HepG2 (cell line): ENCODE data around the gene PNPLA2. TPM values are rescaled to one million over a fixed set of nuclear protein-coding genes. Genes with fewer than 3 reads are reported as not detected.

Experiments used
- AGO1 ChIP-seq: fragments of 200-400 bp; formaldehyde crosslinking; IDR thresholded peaks from 2 replicates; pipeline ENCODE4 v1.6.1; 2017; ENCODE audit warnings: mild to moderate bottlenecking, low read depth, low read length, moderate library complexity; ENCODE audit not compliant: poor library complexity, severe bottlenecking
- ARNT2 ChIP-seq: sonication (generic); formaldehyde crosslinking; IDR thresholded peaks from 2 replicates; pipeline ENCODE4 v1.8.0; 2022; ENCODE audit warnings: mild to moderate bottlenecking, low read depth, missing genetic modification reagents, moderate library complexity
- BRCA1 ChIP-seq: sonication (generic); formaldehyde crosslinking; IDR thresholded peaks from 2 replicates; pipeline ENCODE4 v1.4.0; 2020; ENCODE audit warnings: missing genetic modification reagents
- FOSL1 ChIP-seq: sonication (generic); formaldehyde crosslinking; IDR thresholded peaks from 2 replicates; pipeline ENCODE4 v1.9.0; 2021; ENCODE audit warnings: missing genetic modification reagents, borderline replicate concordance
- HMGXB4 ChIP-seq, 2 experiments: sonication (generic) in 1 of 2; formaldehyde crosslinking in 1 of 2; IDR thresholded peaks; 2 replicates each; pipeline versions ENCODE4 v1.4.0 to v1.6.1; 2018 to 2020; ENCODE audit warnings: missing genetic modification reagents in 2 of 2, borderline replicate concordance in 1 of 2, low read depth in 1 of 2, mild to moderate bottlenecking in 1 of 2, missing biosample characterization in 1 of 2
- KMT2B ChIP-seq: IDR thresholded peaks from 2 replicates; pipeline ENCODE4 v1.6.1; 2016; ENCODE audit warnings: missing genetic modification reagents, missing compliant biosample characterization
- MAZ ChIP-seq, 2 experiments: sonication (generic) in 1 of 2; formaldehyde crosslinking in 1 of 2; IDR thresholded peaks; 2 replicates each; pipeline versions ENCODE4 v1.5.0 to v1.6.1; 2012 to 2020; ENCODE audit warnings: low read depth in 2 of 2, mild to moderate bottlenecking in 2 of 2, borderline replicate concordance in 1 of 2, improper control_type of control experiment in 1 of 2, low read length in 1 of 2, missing genetic modification reagents in 1 of 2, moderate library complexity in 1 of 2
- PHF21A ChIP-seq: sonication (generic); formaldehyde crosslinking; IDR thresholded peaks from 2 replicates; pipeline ENCODE4 v1.5.0; 2020; ENCODE audit warnings: mild to moderate bottlenecking, missing genetic modification reagents
- PPARG ChIP-seq: conservative IDR thresholded peaks from 2 replicates; pipeline ENCODE4 v1.6.1; 2016; ENCODE audit warnings: missing biosample characterization, missing genetic modification reagents
- RFX3 ChIP-seq: IDR thresholded peaks from 2 replicates; pipeline ENCODE4 v1.6.1; 2016; ENCODE audit warnings: missing biosample characterization, missing genetic modification reagents
- ZNF264 ChIP-seq: sonication (generic); formaldehyde crosslinking; IDR thresholded peaks from 2 replicates; pipeline ENCODE4 v1.4.0; 2020; ENCODE audit warnings: missing genetic modification reagents
- ZSCAN5A ChIP-seq: sonication (generic); formaldehyde crosslinking; IDR thresholded peaks from 2 replicates; pipeline ENCODE4 v1.8.0; 2022; ENCODE audit warnings: mild to moderate bottlenecking, missing genetic modification reagents, borderline replicate concordance
- polyA plus RNA-seq, 8 experiments: library from polyadenylated mRNA; depleted of rRNA in 3 of 8; stranded (reverse) in 7 of 8; unstranded in 1 of 8; fragments of >200 nt; fragmentation: Illumina TruSeq in 4 of 8; extraction: Trizol in 4 of 8; gene quantifications; 2 replicates each; pipeline versions ENCODE4 v1.2.1 to v1.2.3, GENCODE V29; 2011 to 2016; ENCODE audit warnings: low read depth in 4 of 8, missing spikeins in 1 of 8, mixed read lengths in 1 of 8; ENCODE audit not compliant: insufficient read depth in 1 of 8
- total RNA-seq, 5 experiments: library from RNA; depleted of rRNA; stranded (reverse); fragments of >200 nt; fragmentation: Illumina TruSeq; extraction: Trizol; gene quantifications; 2 replicates each; pipeline ENCODE4 v1.2.3, GENCODE V29; 2016; ENCODE audit warnings: low read depth in 1 of 5
- TF ChIP-seq, protein P1 (sequence below): sonication (generic); formaldehyde crosslinking; conservative IDR thresholded peaks from 2 replicates; pipeline ENCODE4 v1.8.0; 2022; ENCODE audit warnings: mild to moderate bottlenecking, moderate library complexity, missing genetic modification reagents
- TF ChIP-seq, protein P2 (sequence below): sonication (generic); formaldehyde crosslinking; IDR thresholded peaks from 2 replicates; pipeline ENCODE4 v1.4.0; 2020; ENCODE audit warnings: mild to moderate bottlenecking, missing genetic modification reagents

PNPLA2 gene
- total and polyA plus RNA-seq, 2 of the 13 experiments (the other 11 are each of a cell fraction or from before 2014, with no cell fraction given), result 10.5 to 43.2 TPM

GRCh38 chr11:808427-809286 lies 10.1 kb upstream of the PNPLA2 start (continued):
- TF ChIP-seq ZNF264 (CRISPR knock-in tag), result 0 out of 2 replicates have a peak, but pooled peaks have one; percentile 13
- TF ChIP-seq HMGXB4 (CRISPR knock-in tag; IDR thresholded peaks at IDR 0.05; ENCODE audit: borderline replicate concordance in 1 of 2, low read depth in 1 of 2), result no peak
- no peak for TF ChIP-seq RFX3
- no peak for TF ChIP-seq FOSL1 (CRISPR knock-in tag)
- TF ChIP-seq, protein P1, sequence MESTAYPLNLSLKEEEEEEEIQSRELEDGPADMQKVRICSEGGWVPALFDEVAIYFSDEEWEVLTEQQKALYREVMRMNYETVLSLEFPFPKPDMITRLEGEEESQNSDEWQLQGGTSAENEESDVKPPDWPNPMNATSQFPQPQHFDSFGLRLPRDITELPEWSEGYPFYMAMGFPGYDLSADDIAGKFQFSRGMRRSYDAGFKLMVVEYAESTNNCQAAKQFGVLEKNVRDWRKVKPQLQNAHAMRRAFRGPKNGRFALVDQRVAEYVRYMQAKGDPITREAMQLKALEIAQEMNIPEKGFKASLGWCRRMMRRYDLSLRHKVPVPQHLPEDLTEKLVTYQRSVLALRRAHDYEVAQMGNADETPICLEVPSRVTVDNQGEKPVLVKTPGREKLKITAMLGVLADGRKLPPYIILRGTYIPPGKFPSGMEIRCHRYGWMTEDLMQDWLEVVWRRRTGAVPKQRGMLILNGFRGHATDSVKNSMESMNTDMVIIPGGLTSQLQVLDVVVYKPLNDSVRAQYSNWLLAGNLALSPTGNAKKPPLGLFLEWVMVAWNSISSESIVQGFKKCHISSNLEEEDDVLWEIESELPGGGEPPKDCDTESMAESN (CRISPR knock-in tag), result no peak
- TF ChIP-seq BRCA1, result 0 out of 2 replicates have a peak, but pooled peaks have one; percentile 20
- TF ChIP-seq KMT2B (CRISPR knock-in tag), result no peak
- TF ChIP-seq, protein P2, sequence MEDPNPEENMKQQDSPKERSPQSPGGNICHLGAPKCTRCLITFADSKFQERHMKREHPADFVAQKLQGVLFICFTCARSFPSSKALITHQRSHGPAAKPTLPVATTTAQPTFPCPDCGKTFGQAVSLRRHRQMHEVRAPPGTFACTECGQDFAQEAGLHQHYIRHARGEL (CRISPR knock-in tag), result no peak
- TF ChIP-seq MAZ (IDR thresholded peaks at IDR 0.05; ENCODE audit: borderline replicate concordance, low read depth, low read length), result no peak
- TF ChIP-seq MAZ (CRISPR knock-in tag; IDR thresholded peaks at IDR 0.05; ENCODE audit: low read depth), result no peak
- no peak for TF ChIP-seq ZSCAN5A (CRISPR knock-in tag)
- TF ChIP-seq PHF21A (CRISPR knock-in tag), result no peak
- no peak for TF ChIP-seq ARNT2 (CRISPR knock-in tag)
- no peak for TF ChIP-seq AGO1
- no peak for TF ChIP-seq PPARG (CRISPR knock-in tag)
